GM23338 (cell line): Measurements from ENCODE around the gene GPATCH4. TPM values are rescaled to one million over a fixed set of nuclear protein-coding genes. Genes with fewer than 3 reads are reported as not detected.
"Not testable (repeated sequence)": the region's sequence is repeated elsewhere in the genome, so short reads cannot be mapped to it uniquely, and the experiment has no call there.

ENCODE experiments used
- ATAC-seq: fragments of 200-7000 bp; cut with Tn5 transposase; 3 replicates; pipeline ENCODE4 v1.9.1; 2020
- DNase-seq: peaks from one replicate; pipeline ENCODE4 v3.0.0-alpha.2; 2015; ENCODE audit warnings: low spot score
- H2AFZ ChIP-seq: fragments of 200-600 bp; sonication (generic); 2 replicates; pipeline ENCODE4 v1.8.0; 2016; ENCODE audit warnings: antibody characterized with exemption, mild to moderate bottlenecking, moderate library complexity
- H3F3A ChIP-seq: fragments of 200-600 bp; sonication (generic); replicated peaks from 2 replicates; pipeline ENCODE4 v1.8.0; 2017; ENCODE audit warnings: antibody characterized with exemption, mixed run types, low read depth
- H3K27ac ChIP-seq: fragments of 200-600 bp; sonication (generic); 2 replicates; pipeline ENCODE4 v1.6.1; 2016; ENCODE audit warnings: low read depth
- H3K27me3 ChIP-seq: fragments of 200-600 bp; sonication (generic); 2 replicates; pipeline ENCODE4 v1.8.0; 2016; ENCODE audit warnings: mild to moderate bottlenecking, mixed run types, moderate library complexity; ENCODE audit not compliant: insufficient read depth
- H3K36me3 ChIP-seq: fragments of 200-600 bp; sonication (generic); 2 replicates; pipeline ENCODE4 v1.8.0; 2016; ENCODE audit warnings: mild to moderate bottlenecking; ENCODE audit not compliant: insufficient read depth
- H3K4me1 ChIP-seq: fragments of 200-600 bp; sonication (generic); 2 replicates; pipeline ENCODE4 v1.8.0; 2016; ENCODE audit warnings: mild to moderate bottlenecking, moderate library complexity; ENCODE audit not compliant: insufficient read depth
- H3K4me2 ChIP-seq: fragments of 200-600 bp; sonication (generic); 2 replicates; pipeline ENCODE4 v1.7.1; 2017; ENCODE audit warnings: mixed run types
- H3K4me3 ChIP-seq: fragments of 200-600 bp; sonication (generic); 2 replicates; pipeline ENCODE4 v1.6.1; 2016; ENCODE audit warnings: mixed run types
- H3K79me2 ChIP-seq: fragments of 200-600 bp; sonication (generic); replicated peaks from 2 replicates; pipeline ENCODE4 v1.8.0; 2017; ENCODE audit warnings: mild to moderate bottlenecking; ENCODE audit not compliant: insufficient read depth
- H3K9me2 ChIP-seq: fragments of 200-600 bp; sonication (generic); 2 replicates; pipeline ENCODE4 v1.8.0; 2017; ENCODE audit not compliant: insufficient read depth
- H4K20me1 ChIP-seq: fragments of 200-600 bp; sonication (generic); replicated peaks from 2 replicates; pipeline ENCODE4 v1.8.0; 2017; ENCODE audit warnings: mild to moderate bottlenecking; ENCODE audit not compliant: insufficient read depth
- H3K27ac Mint-ChIP-seq: 2 replicates; pipeline ENCODE4 v1.8.0; 2020; ENCODE audit warnings: inconsistent platforms, mild to moderate bottlenecking, moderate library complexity, mixed read lengths
- H3K27me3 Mint-ChIP-seq: 3 replicates; pipeline ENCODE4 v1.8.0; 2022; ENCODE audit warnings: low read depth, mild to moderate bottlenecking, moderate library complexity, mixed read lengths, inconsistent platforms; ENCODE audit not compliant: insufficient read depth, poor library complexity
- H3K36me3 Mint-ChIP-seq: 3 replicates; pipeline ENCODE4 v1.8.0; 2021; ENCODE audit warnings: low read depth, mild to moderate bottlenecking, inconsistent platforms, moderate library complexity, mixed read lengths
- H3K4me1 Mint-ChIP-seq: 3 replicates; pipeline ENCODE4 v1.8.0; 2020; ENCODE audit warnings: mild to moderate bottlenecking, inconsistent platforms, mixed read lengths
- H3K4me3 Mint-ChIP-seq: 3 replicates; pipeline ENCODE4 v1.8.0; 2021; ENCODE audit warnings: moderate library complexity, mild to moderate bottlenecking, inconsistent platforms, mixed read lengths
- H3K9me3 Mint-ChIP-seq: 3 replicates; pipeline ENCODE4 v1.8.0; 2020; ENCODE audit warnings: moderate library complexity, mild to moderate bottlenecking, inconsistent platforms, mixed read lengths
- EZH2phosphoT487 ChIP-seq: fragments of 200-600 bp; sonication (generic); IDR thresholded peaks from one replicate; pipeline ENCODE4 v1.8.1; 2018; ENCODE audit warnings: antibody characterized with exemption; ENCODE audit not compliant: unreplicated experiment
- NANOG ChIP-seq: IDR thresholded peaks from 2 replicates; pipeline ENCODE4 v1.6.1; 2016; ENCODE audit warnings: antibody characterized with exemption, borderline replicate concordance
- polyA plus RNA-seq: library from polyadenylated mRNA; unstranded; fragments of >200 nt; fragmentation: Nextera tagmentation; extraction: Ambion mirVana; gene quantifications from 2 replicates; pipeline ENCODE4 v1.2.1, GENCODE V29; 2016
- total RNA-seq: library from RNA; depleted of rRNA; stranded (reverse); fragments of >200 nt; shearing (Covaris generic); gene quantifications from 2 replicates; pipeline ENCODE4 v1.2.3, GENCODE V29; 2014
- TF ChIP-seq, protein P1 (sequence below): fragments of 250-450 bp; sonication (Bioruptor Pico); IDR thresholded peaks from 2 replicates; pipeline ENCODE4 v1.5.0; 2020; ENCODE audit warnings: mild to moderate bottlenecking, moderate library complexity
- TF ChIP-seq, protein P2 (sequence below): IDR thresholded peaks from 2 replicates; pipeline ENCODE4 v1.6.1; 2016; ENCODE audit warnings: antibody characterized with exemption

Gene GPATCH4
- total and polyA plus RNA-seq, 2 experiments from 2014 or later, result 58.9 to 187 TPM

DNA sequence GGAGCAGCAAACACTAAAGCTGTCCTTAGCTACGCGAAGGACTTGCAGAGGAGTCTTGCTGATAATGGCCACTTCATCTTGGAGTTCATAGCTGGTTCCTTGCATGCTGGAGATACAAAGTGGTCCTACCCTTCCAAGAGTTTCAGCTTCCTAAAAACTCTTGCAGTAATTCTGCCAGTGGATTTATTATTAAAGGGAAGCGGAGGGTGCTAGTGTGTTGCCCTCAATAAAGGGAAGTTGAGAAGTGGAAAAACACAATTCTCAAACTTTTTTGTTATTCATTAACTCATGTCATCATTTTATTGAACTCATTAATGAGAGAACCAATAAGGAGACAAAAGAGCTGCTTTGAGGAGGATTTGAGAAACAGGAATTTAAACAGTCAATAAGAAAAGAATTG, 11.4 kb upstream of the GPATCH4 start (continued):
- TF ChIP-seq, protein P1, sequence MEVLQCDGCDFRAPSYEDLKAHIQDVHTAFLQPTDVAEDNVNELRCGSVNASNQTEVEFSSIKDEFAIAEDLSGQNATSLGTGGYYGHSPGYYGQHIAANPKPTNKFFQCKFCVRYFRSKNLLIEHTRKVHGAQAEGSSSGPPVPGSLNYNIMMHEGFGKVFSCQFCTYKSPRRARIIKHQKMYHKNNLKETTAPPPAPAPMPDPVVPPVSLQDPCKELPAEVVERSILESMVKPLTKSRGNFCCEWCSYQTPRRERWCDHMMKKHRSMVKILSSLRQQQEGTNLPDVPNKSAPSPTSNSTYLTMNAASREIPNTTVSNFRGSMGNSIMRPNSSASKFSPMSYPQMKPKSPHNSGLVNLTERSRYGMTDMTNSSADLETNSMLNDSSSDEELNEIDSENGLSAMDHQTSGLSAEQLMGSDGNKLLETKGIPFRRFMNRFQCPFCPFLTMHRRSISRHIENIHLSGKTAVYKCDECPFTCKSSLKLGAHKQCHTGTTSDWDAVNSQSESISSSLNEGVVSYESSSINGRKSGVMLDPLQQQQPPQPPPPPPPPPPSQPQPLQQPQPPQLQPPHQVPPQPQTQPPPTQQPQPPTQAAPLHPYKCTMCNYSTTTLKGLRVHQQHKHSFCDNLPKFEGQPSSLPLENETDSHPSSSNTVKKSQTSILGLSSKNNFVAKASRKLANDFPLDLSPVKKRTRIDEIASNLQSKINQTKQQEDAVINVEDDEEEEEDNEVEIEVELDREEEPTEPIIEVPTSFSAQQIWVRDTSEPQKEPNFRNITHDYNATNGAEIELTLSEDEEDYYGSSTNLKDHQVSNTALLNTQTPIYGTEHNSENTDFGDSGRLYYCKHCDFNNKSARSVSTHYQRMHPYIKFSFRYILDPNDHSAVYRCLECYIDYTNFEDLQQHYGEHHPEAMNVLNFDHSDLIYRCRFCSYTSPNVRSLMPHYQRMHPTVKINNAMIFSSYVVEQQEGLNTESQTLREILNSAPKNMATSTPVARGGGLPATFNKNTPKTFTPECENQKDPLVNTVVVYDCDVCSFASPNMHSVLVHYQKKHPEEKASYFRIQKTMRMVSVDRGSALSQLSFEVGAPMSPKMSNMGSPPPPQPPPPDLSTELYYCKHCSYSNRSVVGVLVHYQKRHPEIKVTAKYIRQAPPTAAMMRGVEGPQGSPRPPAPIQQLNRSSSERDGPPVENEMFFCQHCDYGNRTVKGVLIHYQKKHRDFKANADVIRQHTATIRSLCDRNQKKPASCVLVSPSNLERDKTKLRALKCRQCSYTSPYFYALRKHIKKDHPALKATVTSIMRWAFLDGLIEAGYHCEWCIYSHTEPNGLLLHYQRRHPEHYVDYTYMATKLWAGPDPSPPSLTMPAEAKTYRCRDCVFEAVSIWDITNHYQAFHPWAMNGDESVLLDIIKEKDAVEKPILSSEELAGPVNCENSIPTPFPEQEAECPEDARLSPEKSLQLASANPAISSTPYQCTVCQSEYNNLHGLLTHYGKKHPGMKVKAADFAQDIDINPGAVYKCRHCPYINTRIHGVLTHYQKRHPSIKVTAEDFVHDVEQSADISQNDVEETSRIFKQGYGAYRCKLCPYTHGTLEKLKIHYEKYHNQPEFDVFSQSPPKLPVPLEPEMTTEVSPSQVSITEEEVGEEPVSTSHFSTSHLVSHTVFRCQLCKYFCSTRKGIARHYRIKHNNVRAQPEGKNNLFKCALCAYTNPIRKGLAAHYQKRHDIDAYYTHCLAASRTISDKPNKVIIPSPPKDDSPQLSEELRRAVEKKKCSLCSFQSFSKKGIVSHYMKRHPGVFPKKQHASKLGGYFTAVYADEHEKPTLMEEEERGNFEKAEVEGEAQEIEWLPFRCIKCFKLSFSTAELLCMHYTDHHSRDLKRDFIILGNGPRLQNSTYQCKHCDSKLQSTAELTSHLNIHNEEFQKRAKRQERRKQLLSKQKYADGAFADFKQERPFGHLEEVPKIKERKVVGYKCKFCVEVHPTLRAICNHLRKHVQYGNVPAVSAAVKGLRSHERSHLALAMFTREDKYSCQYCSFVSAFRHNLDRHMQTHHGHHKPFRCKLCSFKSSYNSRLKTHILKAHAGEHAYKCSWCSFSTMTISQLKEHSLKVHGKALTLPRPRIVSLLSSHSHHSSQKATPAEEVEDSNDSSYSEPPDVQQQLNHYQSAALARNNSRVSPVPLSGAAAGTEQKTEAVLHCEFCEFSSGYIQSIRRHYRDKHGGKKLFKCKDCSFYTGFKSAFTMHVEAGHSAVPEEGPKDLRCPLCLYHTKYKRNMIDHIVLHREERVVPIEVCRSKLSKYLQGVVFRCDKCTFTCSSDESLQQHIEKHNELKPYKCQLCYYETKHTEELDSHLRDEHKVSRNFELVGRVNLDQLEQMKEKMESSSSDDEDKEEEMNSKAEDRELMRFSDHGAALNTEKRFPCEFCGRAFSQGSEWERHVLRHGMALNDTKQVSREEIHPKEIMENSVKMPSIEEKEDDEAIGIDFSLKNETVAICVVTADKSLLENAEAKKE, result no peak
- TF ChIP-seq, protein P2, sequence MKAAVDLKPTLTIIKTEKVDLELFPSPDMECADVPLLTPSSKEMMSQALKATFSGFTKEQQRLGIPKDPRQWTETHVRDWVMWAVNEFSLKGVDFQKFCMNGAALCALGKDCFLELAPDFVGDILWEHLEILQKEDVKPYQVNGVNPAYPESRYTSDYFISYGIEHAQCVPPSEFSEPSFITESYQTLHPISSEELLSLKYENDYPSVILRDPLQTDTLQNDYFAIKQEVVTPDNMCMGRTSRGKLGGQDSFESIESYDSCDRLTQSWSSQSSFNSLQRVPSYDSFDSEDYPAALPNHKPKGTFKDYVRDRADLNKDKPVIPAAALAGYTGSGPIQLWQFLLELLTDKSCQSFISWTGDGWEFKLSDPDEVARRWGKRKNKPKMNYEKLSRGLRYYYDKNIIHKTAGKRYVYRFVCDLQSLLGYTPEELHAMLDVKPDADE, result no peak
- TF ChIP-seq NANOG, result no peak
- TF ChIP-seq EZH2phosphoT487, result no peak

DNA sequence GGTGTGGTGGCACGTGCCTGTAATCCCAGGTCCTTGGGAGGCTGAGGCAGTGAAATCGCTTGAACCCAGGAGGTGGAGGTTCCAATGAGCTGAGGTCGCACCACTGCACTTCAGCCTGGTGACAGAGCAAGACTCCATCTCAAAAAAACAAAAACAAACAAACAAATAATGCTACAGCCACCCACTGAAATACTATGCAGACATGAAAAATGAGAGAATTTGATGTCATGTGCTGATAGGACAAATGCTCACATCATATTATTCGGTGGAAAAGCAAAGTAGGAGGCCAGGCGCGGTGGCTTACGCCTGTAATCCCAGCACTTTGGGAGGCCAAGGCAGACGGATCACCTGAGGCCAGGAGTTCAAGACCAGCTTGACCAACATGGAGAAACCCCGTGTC, 8.8 kb upstream of the GPATCH4 start:
- not testable (repeated sequence) for H3K4me2 ChIP-seq, H4K20me1 ChIP-seq, H3K27ac ChIP-seq, H3K27me3 Mint-ChIP-seq, H3K4me3 Mint-ChIP-seq, H3K27me3 ChIP-seq, H3K36me3 ChIP-seq, H3F3A ChIP-seq, H3K36me3 Mint-ChIP-seq, H3K4me3 ChIP-seq, H3K9me2 ChIP-seq, H3K27ac Mint-ChIP-seq, H3K4me1 ChIP-seq, ATAC-seq, H2AFZ ChIP-seq, H3K9me3 Mint-ChIP-seq, H3K79me2 ChIP-seq, DNase-seq
- H3K4me1 Mint-ChIP-seq, result peaks cover 14% of the 10 kb centered on the region
